K562 (cell line): ENCODE data around the gene NUP155. TPM values are rescaled to one million over a fixed set of nuclear protein-coding genes. Genes with fewer than 3 reads are reported as not detected.

Source experiments
- E2F5 ChIP-seq: sonication (generic); formaldehyde crosslinking; IDR thresholded peaks from 2 replicates; pipeline ENCODE4 v1.8.0; 2022; ENCODE audit warnings: mild to moderate bottlenecking, missing genetic modification reagents
- MCM3 ChIP-seq: fragments of 450-650 bp; IDR thresholded peaks from 2 replicates; pipeline ENCODE4 v1.6.1; 2016
- RREB1 ChIP-seq: fragments of 250-450 bp; sonication (Bioruptor Pico); IDR thresholded peaks from 2 replicates; pipeline ENCODE4 v1.4.0; 2020
- ZNF24 ChIP-seq: fragments of 450-650 bp; IDR thresholded peaks from 2 replicates; pipeline ENCODE4 v1.6.1; 2016
- polyA plus RNA-seq, 8 experiments: library from polyadenylated mRNA; depleted of rRNA in 4 of 8; stranded (reverse) in 5 of 8; unstranded in 3 of 8; fragments of >200 nt; fragmentation: Nextera tagmentation in 2 of 8; fragmentation: Illumina TruSeq in 1 of 8; extraction: Ambion mirVana in 2 of 8; extraction: Trizol in 1 of 8; gene quantifications; 2 replicates each; pipeline versions ENCODE4 v1.2.1 to v1.2.3, GENCODE V29; 2011 to 2014; ENCODE audit warnings: inconsistent platforms in 1 of 8, missing spikeins in 1 of 8
- small RNA-seq: library from RNA; depleted of rRNA; stranded (forward); fragments of <200 nt; gene quantifications from one replicate; pipeline ENCODE3, GENCODE V24; 2014
- total RNA-seq, 7 experiments: library from RNA; depleted of rRNA in 6 of 7; stranded (reverse); fragments of >200 nt in 6 of 7; fragmentation: Illumina TruSeq in 2 of 7; extraction: Trizol in 2 of 7; gene quantifications; 2 replicates each; pipeline versions ENCODE4 v1.2.1 to v1.2.3, GENCODE V29; 2011 to 2021; ENCODE audit warnings: low replicate concordance in 1 of 7

The NUP155 gene
- total and polyA plus RNA-seq, 9 of the 15 experiments (the other 6 are each of a cell fraction or from before 2014, with no cell fraction given), result 39.3 to 130 (median 77.0) TPM

- TF ChIP-seq RREB1 (CRISPR knock-in tag), result no peak
- TF ChIP-seq ZNF24, result no peak
- no peak for TF ChIP-seq MCM3
- TF ChIP-seq E2F5 (CRISPR knock-in tag), result no peak
Measured at GRCh38 chr5:37247036-37247435, 123.9 kb downstream of the NUP155 start (continued).

Small RNAs within 50 kb of the gene (small RNA-seq; reads per million reads assigned to genes)
- gene RNU7-75P, result not detected

Other genes starting within 250 kb of the NUP155 start
- gene CPLANE1, start 121.7 kb downstream of the NUP155 start, total RNA-seq (2014; rRNA removed), result under 0.01 and 0.08 TPM in 2 replicates
- 0.11 TPM in 1 of 2 replicates, not detected in the other for gene CPLANE1, start 121.7 kb downstream of the NUP155 start, total RNA-seq (2014; rRNA removed; fragmentation: Illumina TruSeq; extraction: Trizol)
- gene CPLANE1, start 121.7 kb downstream of the NUP155 start, total RNA-seq (2015; rRNA removed; fragmentation: Illumina TruSeq; extraction: Trizol), result 0.18 TPM in 1 of 2 replicates, not detected in the other
- 0.09 and 0.27 TPM in 2 replicates for gene CPLANE1, start 121.7 kb downstream of the NUP155 start, total RNA-seq (2021)
- gene CPLANE1, start 121.7 kb downstream of the NUP155 start, polyA plus RNA-seq (2011; rRNA removed), result 0.04 and 0.08 TPM in 2 replicates
- gene CPLANE1, start 121.7 kb downstream of the NUP155 start, polyA plus RNA-seq (2014; fragmentation: Illumina TruSeq; extraction: Trizol), result 0.08 TPM in 1 of 2 replicates, not detected in the other
- gene CPLANE1, start 121.7 kb downstream of the NUP155 start, polyA plus RNA-seq (2014; fragmentation: Nextera tagmentation; extraction: Ambion mirVana), result under 1 TPM; under 0.01 to 0.01 TPM
- not detected in 2 replicates for gene CPLANE1, start 121.7 kb downstream of the NUP155 start, polyA plus RNA-seq (2014; rRNA removed)
- 30.6 and 36.2 TPM in 2 replicates for gene WDR70, start 8.2 kb upstream of the NUP155 start, total RNA-seq (2014; rRNA removed)
- 46.6 and 53.7 TPM in 2 replicates for gene WDR70, start 8.2 kb upstream of the NUP155 start, total RNA-seq (2014; rRNA removed; fragmentation: Illumina TruSeq; extraction: Trizol)
- 37.6 and 40.3 TPM in 2 replicates for gene WDR70, start 8.2 kb upstream of the NUP155 start, total RNA-seq (2015; rRNA removed; fragmentation: Illumina TruSeq; extraction: Trizol)
- 43.1 and 46.8 TPM in 2 replicates for gene WDR70, start 8.2 kb upstream of the NUP155 start, total RNA-seq (2021)
- gene WDR70, start 8.2 kb upstream of the NUP155 start, polyA plus RNA-seq (2011; rRNA removed), result 28.6 and 42.0 TPM in 2 replicates
- 34.0 and 38.8 TPM in 2 replicates for gene WDR70, start 8.2 kb upstream of the NUP155 start, polyA plus RNA-seq (2014; fragmentation: Illumina TruSeq; extraction: Trizol)
- gene WDR70, start 8.2 kb upstream of the NUP155 start, polyA plus RNA-seq (2014; fragmentation: Nextera tagmentation; extraction: Ambion mirVana), result 10 to 100 TPM; 16.8 to 27.8 TPM
- gene WDR70, start 8.2 kb upstream of the NUP155 start, polyA plus RNA-seq (2014; rRNA removed), result 29.9 and 42.5 TPM in 2 replicates